Measurements from ENCODE around the gene DFFB.

Gene DFFB

DNA sequence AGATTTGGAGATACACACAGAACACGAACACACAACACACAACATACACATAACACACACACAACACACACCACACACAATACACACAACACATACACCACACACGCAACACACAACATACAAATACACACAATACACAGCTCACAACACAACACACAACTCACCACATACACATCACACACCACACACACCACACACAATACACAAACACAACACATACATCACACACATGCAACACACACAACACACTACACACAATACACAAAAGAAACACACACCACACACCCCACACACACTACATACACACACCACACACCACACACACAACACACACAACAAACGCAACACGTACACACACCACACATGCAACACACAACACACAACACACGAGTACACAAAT, 71.8 kb downstream of the DFFB start:
- no peak for DNase-seq

DNA sequence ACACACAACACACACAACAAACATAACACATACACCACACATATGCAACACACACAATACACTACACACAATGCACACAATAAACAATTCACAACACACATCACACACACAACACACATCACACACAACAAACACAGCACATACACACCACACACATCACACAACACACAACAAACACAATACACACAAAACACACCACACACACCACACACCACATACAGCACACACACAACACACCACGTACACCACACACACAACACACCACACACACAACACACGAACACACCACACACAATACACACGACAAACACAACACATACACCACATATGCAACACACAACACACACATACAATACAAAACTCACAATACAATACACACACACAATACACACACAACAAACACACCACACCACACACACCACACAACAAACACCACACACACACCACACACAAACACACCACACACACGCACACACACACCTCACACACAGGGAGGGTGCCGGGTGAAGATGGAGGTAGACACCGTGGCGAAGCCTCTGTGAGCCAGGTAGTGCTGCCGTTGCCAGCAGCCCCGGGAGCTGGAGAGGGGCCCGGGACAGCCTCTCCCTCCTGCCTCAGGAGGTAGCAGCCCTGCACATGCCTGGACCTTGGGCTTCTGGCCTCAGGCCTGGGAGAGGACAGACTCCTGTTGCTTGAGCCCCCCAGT, 73.2 kb downstream of the DFFB start:
- no peak for DNase-seq

DNA sequence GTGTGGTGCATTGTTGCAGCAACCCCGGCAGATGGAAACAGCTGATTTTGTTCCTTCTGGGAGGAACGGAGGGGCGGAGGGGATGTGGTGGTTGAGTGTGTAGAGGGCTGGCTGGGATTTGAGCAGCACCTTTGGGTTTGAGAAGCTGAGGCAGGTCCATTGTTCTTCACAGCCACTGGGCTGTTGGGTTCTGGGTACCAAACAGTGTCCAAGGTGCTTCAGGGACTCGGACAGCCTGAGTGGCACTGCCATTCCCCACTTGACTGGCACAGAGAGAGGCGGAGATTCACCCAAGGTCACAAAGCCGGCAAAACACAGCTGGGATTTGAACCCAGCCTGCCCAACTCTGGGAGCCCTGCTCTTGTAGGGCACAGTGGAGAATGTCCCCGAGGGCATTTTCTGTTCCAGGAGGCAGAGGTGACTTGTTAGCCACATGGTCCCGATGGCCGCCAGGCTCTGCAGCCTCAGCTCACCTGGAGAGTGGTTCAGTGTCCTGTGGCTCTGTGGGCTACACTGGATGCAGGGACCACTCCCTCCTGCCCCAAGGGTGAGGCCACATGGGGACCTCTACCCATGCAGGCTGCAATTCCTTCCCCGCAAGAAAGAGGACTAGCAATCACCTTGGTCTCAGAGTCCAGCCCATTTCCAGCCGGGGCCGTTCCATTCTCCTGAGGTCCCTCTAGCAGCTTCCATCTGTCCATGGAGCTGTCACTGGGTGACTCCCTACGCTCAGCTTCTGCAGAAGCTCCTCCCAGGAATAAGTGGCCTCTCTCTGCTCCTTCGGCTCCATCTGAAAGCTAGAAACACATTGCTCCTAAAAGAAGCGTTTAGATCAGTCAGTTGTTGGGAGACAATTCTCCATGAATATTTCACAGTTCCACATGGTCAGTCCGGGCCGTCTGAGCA, 74.0 kb downstream of the DFFB start:
- no peak for DNase-seq

DNA sequence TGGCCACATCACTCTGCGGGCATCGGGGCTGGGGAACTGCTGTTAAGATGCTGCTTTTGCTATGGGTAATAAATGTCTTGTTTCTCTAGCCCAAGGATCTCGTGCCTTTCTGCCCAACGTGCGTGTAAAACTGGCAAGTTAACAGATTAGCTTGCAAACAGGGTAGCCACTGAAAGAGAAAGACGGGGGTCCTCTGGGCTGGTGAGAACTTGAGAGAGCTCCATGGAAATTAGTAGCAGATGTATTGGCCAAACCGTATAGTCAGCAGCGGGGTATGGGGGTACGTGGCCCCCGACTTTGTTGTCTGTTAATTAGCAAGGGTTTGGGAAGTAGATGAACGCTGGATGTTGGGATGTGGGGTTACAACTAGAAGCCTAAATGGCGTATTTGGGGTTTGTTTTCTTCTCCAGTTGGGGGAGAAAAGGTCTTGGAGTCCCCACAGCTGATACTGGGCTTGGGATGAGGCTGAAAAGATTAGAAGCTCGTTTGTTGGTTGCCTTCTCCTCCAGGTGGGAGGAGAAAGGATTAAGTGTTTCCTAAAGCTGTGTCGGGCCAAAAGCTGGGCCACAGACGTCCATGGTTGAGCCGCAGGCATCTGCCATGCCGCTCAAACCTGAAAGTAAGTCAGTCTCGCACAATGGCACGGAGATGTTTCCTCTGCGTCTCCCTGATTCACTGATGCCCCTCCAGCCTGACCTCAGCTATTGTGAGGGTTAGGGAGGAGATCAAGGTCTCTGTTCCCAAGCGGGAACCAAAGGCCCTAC, 75.1 kb downstream of the DFFB start:
- DNase-seq, result no peak
